ENCODE data around the gene TEP1. TPM values are rescaled to one million over a fixed set of nuclear protein-coding genes. Genes with fewer than 3 reads are reported as not detected.

The TEP1 gene
- total RNA-seq, 1 experiment from 2014 or later, result 15.8 TPM

DNA sequence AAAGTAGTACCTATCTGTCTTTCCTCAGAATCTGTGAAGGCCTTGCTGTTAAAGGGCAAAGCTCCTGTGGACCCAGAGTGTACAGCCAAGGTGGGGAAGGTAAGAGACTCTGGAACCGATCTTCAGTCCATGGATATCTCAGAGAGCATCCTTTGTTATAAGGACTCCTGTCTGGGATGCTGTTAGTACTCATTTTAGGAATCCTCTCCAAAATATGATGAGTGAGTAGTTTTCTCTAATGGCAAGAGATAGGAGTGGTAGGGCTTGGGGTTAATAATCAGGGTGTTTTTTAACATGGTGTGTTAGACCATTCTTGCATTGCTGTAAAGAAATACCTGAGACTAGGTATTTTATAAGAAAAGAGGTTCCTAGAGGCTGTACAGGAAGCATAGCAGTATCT is 67.9 kb downstream of the TEP1 start:
- Histone ChIP-seq H4K8ac (replicated peaks; ENCODE audit: insufficient read length, low read depth, low read length) (no peak overlapping the region), H3K4me1 (ENCODE audit: insufficient read depth, low read length) (no peaks in the 10 kb centered on the region), H2BK12ac (ENCODE audit: insufficient read length, low read depth, low read length) (no peak overlapping the region), H3K79me1 (ENCODE audit: insufficient read depth, low read depth, low read length, poor library complexity, severe bottlenecking) (no peaks in the 10 kb centered on the region), H2BK20ac (ENCODE audit: low read depth, low read length, poor library complexity, severe bottlenecking) (no peak overlapping the region), H3K9me3 (ENCODE audit: control insufficient read depth, low read depth, low read length) (no peaks in the 10 kb centered on the region), H4K5ac (ENCODE audit: insufficient read length, low read depth, low read length) (no peak overlapping the region), H3K27ac (ENCODE audit: insufficient read length, low read depth, low read length) (no peak overlapping the region), H3K4me2 (ENCODE audit: insufficient read depth, insufficient read length, low read length) (no peak overlapping the region), H2AK5ac (ENCODE audit: insufficient read length, low read length) (no peak overlapping the region), H2AFZ (ENCODE audit: low read length) (no peak overlapping the region), H3K4ac (ENCODE audit: low read depth, low read length) (no peak overlapping the region), H3K9ac (ENCODE audit: extremely low read depth, insufficient read length, low read length) (no peak overlapping the region), H3K23ac (ENCODE audit: insufficient read length, low read depth, low read length) (no peak overlapping the region), H3T11ph (ENCODE audit: low read length) (no peak overlapping the region), H3K79me2 (ENCODE audit: insufficient read depth, low read length) (no peaks in the 10 kb centered on the region), H2BK5ac (ENCODE audit: insufficient read length, low read length) (no peak overlapping the region), H4K91ac (ENCODE audit: insufficient read length, low read depth, low read length) (no peak overlapping the region), H2BK15ac (ENCODE audit: low read depth, low read length) (no peak overlapping the region), H2BK120ac (ENCODE audit: low read depth, low read length, poor library complexity, severe bottlenecking) (no peak overlapping the region), H3K23me2 (ENCODE audit: insufficient read length, low read depth, low read length, poor library complexity, severe bottlenecking) (no peaks in the 10 kb centered on the region), H3K14ac (ENCODE audit: insufficient read depth, low read length) (no peak overlapping the region), H4K20me1 (ENCODE audit: control insufficient read depth, insufficient read depth, insufficient read length) (no peaks in the 10 kb centered on the region), H3K56ac (ENCODE audit: insufficient read length, low read depth, low read length) (no peak overlapping the region), H3K18ac (ENCODE audit: insufficient read length, low read depth, low read length) (no peak overlapping the region), H3K27me3 (ENCODE audit: insufficient read depth, low read length) (no peaks in the 10 kb centered on the region)
- TF ChIP-seq, protein P1, sequence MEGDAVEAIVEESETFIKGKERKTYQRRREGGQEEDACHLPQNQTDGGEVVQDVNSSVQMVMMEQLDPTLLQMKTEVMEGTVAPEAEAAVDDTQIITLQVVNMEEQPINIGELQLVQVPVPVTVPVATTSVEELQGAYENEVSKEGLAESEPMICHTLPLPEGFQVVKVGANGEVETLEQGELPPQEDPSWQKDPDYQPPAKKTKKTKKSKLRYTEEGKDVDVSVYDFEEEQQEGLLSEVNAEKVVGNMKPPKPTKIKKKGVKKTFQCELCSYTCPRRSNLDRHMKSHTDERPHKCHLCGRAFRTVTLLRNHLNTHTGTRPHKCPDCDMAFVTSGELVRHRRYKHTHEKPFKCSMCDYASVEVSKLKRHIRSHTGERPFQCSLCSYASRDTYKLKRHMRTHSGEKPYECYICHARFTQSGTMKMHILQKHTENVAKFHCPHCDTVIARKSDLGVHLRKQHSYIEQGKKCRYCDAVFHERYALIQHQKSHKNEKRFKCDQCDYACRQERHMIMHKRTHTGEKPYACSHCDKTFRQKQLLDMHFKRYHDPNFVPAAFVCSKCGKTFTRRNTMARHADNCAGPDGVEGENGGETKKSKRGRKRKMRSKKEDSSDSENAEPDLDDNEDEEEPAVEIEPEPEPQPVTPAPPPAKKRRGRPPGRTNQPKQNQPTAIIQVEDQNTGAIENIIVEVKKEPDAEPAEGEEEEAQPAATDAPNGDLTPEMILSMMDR (conservative IDR thresholded peaks at IDR 0.05), result no peak
- peaks cover 32 to 50% (median 46%) of the 10 kb centered on the region in 3 experiments for H3K36me3 Mint-ChIP-seq (ENCODE audit: insufficient read depth in 1 of 3, low read depth in 3 of 3)
- no CpG with 5 or more reads among the region's 1 CpG for WGBS (ENCODE audit: extremely low coverage, insufficient read length, low lambda C conversion rate)
- H3K4me1 Mint-ChIP-seq, result peaks cover 4 to 5% of the 10 kb centered on the region in 2 experiments; a peak in 3 of 4 replicates
- H3K9me3 Mint-ChIP-seq, result no peaks in the 10 kb centered on the region
- H3K4me3 Mint-ChIP-seq, result peak overlapping the region in 1 of 2 experiments; percentile 92; a peak in 3 of 5 replicates
- H3K27ac Mint-ChIP-seq, result peak overlapping the region in 1 of 3 experiments; percentile 44; a peak in 1 of 7 replicates
- no peak for DNase-seq
- peaks cover 2% of the 10 kb centered on the region; the same call in 1 of the 2 replicates for H3K27me3 Mint-ChIP-seq (ENCODE audit: low read depth)
